GM23338 (cell line): ENCODE data around the gene KIF21A. TPM values are rescaled to one million over a fixed set of nuclear protein-coding genes. Genes with fewer than 3 reads are reported as not detected.

Source experiments
- ATAC-seq: fragments of 200-7000 bp; cut with Tn5 transposase; 3 replicates; pipeline ENCODE4 v1.9.1; 2020
- DNase-seq: peaks from one replicate; pipeline ENCODE4 v3.0.0-alpha.2; 2015; ENCODE audit warnings: low spot score
- H2AFZ ChIP-seq: fragments of 200-600 bp; sonication (generic); 2 replicates; pipeline ENCODE4 v1.8.0; 2016; ENCODE audit warnings: antibody characterized with exemption, mild to moderate bottlenecking, moderate library complexity
- H3F3A ChIP-seq: fragments of 200-600 bp; sonication (generic); replicated peaks from 2 replicates; pipeline ENCODE4 v1.8.0; 2017; ENCODE audit warnings: antibody characterized with exemption, mixed run types, low read depth
- H3K27ac ChIP-seq: fragments of 200-600 bp; sonication (generic); 2 replicates; pipeline ENCODE4 v1.6.1; 2016; ENCODE audit warnings: low read depth
- H3K27me3 ChIP-seq: fragments of 200-600 bp; sonication (generic); 2 replicates; pipeline ENCODE4 v1.8.0; 2016; ENCODE audit warnings: mild to moderate bottlenecking, mixed run types, moderate library complexity; ENCODE audit not compliant: insufficient read depth
- H3K36me3 ChIP-seq: fragments of 200-600 bp; sonication (generic); 2 replicates; pipeline ENCODE4 v1.8.0; 2016; ENCODE audit warnings: mild to moderate bottlenecking; ENCODE audit not compliant: insufficient read depth
- H3K4me1 ChIP-seq: fragments of 200-600 bp; sonication (generic); 2 replicates; pipeline ENCODE4 v1.8.0; 2016; ENCODE audit warnings: mild to moderate bottlenecking, moderate library complexity; ENCODE audit not compliant: insufficient read depth
- H3K4me2 ChIP-seq: fragments of 200-600 bp; sonication (generic); 2 replicates; pipeline ENCODE4 v1.7.1; 2017; ENCODE audit warnings: mixed run types
- H3K4me3 ChIP-seq: fragments of 200-600 bp; sonication (generic); 2 replicates; pipeline ENCODE4 v1.6.1; 2016; ENCODE audit warnings: mixed run types
- H3K79me2 ChIP-seq: fragments of 200-600 bp; sonication (generic); replicated peaks from 2 replicates; pipeline ENCODE4 v1.8.0; 2017; ENCODE audit warnings: mild to moderate bottlenecking; ENCODE audit not compliant: insufficient read depth
- H3K9me2 ChIP-seq: fragments of 200-600 bp; sonication (generic); 2 replicates; pipeline ENCODE4 v1.8.0; 2017; ENCODE audit not compliant: insufficient read depth
- H4K20me1 ChIP-seq: fragments of 200-600 bp; sonication (generic); replicated peaks from 2 replicates; pipeline ENCODE4 v1.8.0; 2017; ENCODE audit warnings: mild to moderate bottlenecking; ENCODE audit not compliant: insufficient read depth
- H3K27ac Mint-ChIP-seq: 2 replicates; pipeline ENCODE4 v1.8.0; 2020; ENCODE audit warnings: inconsistent platforms, mild to moderate bottlenecking, moderate library complexity, mixed read lengths
- H3K27me3 Mint-ChIP-seq: 3 replicates; pipeline ENCODE4 v1.8.0; 2022; ENCODE audit warnings: low read depth, mild to moderate bottlenecking, moderate library complexity, mixed read lengths, inconsistent platforms; ENCODE audit not compliant: insufficient read depth, poor library complexity
- H3K36me3 Mint-ChIP-seq: 3 replicates; pipeline ENCODE4 v1.8.0; 2021; ENCODE audit warnings: low read depth, mild to moderate bottlenecking, inconsistent platforms, moderate library complexity, mixed read lengths
- H3K4me1 Mint-ChIP-seq: 3 replicates; pipeline ENCODE4 v1.8.0; 2020; ENCODE audit warnings: mild to moderate bottlenecking, inconsistent platforms, mixed read lengths
- H3K4me3 Mint-ChIP-seq: 3 replicates; pipeline ENCODE4 v1.8.0; 2021; ENCODE audit warnings: moderate library complexity, mild to moderate bottlenecking, inconsistent platforms, mixed read lengths
- H3K9me3 Mint-ChIP-seq: 3 replicates; pipeline ENCODE4 v1.8.0; 2020; ENCODE audit warnings: moderate library complexity, mild to moderate bottlenecking, inconsistent platforms, mixed read lengths
- CREB1 ChIP-seq: fragments of 250-450 bp; sonication (Bioruptor Pico); IDR thresholded peaks from 2 replicates; pipeline ENCODE4 v1.5.0; 2020; ENCODE audit warnings: low read depth, mild to moderate bottlenecking, moderate library complexity
- CTCF ChIP-seq, 2 experiments: fragments of 200-600 bp in 1 of 2; sonication (generic) in 1 of 2; conservative IDR thresholded peaks; 2 replicates each; pipeline versions ENCODE4 v1.5.1 to v1.6.1; 2016 to 2017; ENCODE audit warnings: antibody characterized with exemption in 2 of 2, low read depth in 2 of 2, mild to moderate bottlenecking in 2 of 2, moderate library complexity in 1 of 2
- ETS1 ChIP-seq: IDR thresholded peaks from 2 replicates; pipeline ENCODE4 v1.6.1; 2016; ENCODE audit warnings: antibody characterized with exemption
- EZH2 ChIP-seq: fragments of 200-600 bp; sonication (generic); IDR thresholded peaks from one replicate; pipeline ENCODE4 v1.8.0; 2017; ENCODE audit warnings: antibody characterized with exemption, mild to moderate bottlenecking, low read depth; ENCODE audit not compliant: unreplicated experiment
- EZH2phosphoT487 ChIP-seq: fragments of 200-600 bp; sonication (generic); IDR thresholded peaks from one replicate; pipeline ENCODE4 v1.8.1; 2018; ENCODE audit warnings: antibody characterized with exemption; ENCODE audit not compliant: unreplicated experiment
- JUNB ChIP-seq: IDR thresholded peaks from one replicate; pipeline ENCODE4 v1.6.1; 2016; ENCODE audit warnings: antibody characterized with exemption; ENCODE audit not compliant: unreplicated experiment
- NANOG ChIP-seq: IDR thresholded peaks from 2 replicates; pipeline ENCODE4 v1.6.1; 2016; ENCODE audit warnings: antibody characterized with exemption, borderline replicate concordance
- POLR2AphosphoS5 ChIP-seq: IDR thresholded peaks from 2 replicates; pipeline ENCODE4 v1.6.1; 2016; ENCODE audit warnings: antibody characterized with exemption, low read depth
- REST ChIP-seq: IDR thresholded peaks from one replicate; pipeline ENCODE4 v1.6.1; 2018; ENCODE audit warnings: antibody characterized with exemption; ENCODE audit not compliant: unreplicated experiment
- STAT1 ChIP-seq: IDR thresholded peaks from one replicate; pipeline ENCODE4 v1.6.1; 2016; ENCODE audit warnings: antibody characterized with exemption; ENCODE audit not compliant: unreplicated experiment
- ZNF114 ChIP-seq: fragments of 250-450 bp; sonication (Bioruptor Pico); IDR thresholded peaks from 2 replicates; pipeline ENCODE4 v1.5.0; 2020; ENCODE audit warnings: mild to moderate bottlenecking, moderate library complexity
- ZNF331 ChIP-seq: fragments of 250-450 bp; sonication (Bioruptor Pico); IDR thresholded peaks from 2 replicates; pipeline ENCODE4 v1.5.0; 2020; ENCODE audit warnings: low read depth, mild to moderate bottlenecking, moderate library complexity
- ZNF462 ChIP-seq: fragments of 250-450 bp; sonication (Bioruptor Pico); IDR thresholded peaks from 2 replicates; pipeline ENCODE4 v1.5.0; 2020; ENCODE audit warnings: mild to moderate bottlenecking, moderate library complexity
- polyA plus RNA-seq: library from polyadenylated mRNA; unstranded; fragments of >200 nt; fragmentation: Nextera tagmentation; extraction: Ambion mirVana; gene quantifications from 2 replicates; pipeline ENCODE4 v1.2.1, GENCODE V29; 2016
- total RNA-seq: library from RNA; depleted of rRNA; stranded (reverse); fragments of >200 nt; shearing (Covaris generic); gene quantifications from 2 replicates; pipeline ENCODE4 v1.2.3, GENCODE V29; 2014

KIF21A gene
- total and polyA plus RNA-seq, 2 experiments from 2014 or later, result 28.8 to 32.0 TPM

GRCh38 chr12:39417916-39418315, 25.0 kb downstream of the KIF21A start:
- H3K4me3 ChIP-seq, result no peak overlapping the region
- H3K9me2 ChIP-seq, result peaks cover 7% of the 10 kb centered on the region; the same call in 1 of the 2 replicates
- H3F3A ChIP-seq, result no peaks in the 10 kb centered on the region
- H3K36me3 ChIP-seq, result no peaks in the 10 kb centered on the region
- peaks cover 27% of the 10 kb centered on the region for H3K79me2 ChIP-seq
- no peak overlapping the region for H3K27ac ChIP-seq
- H3K4me1 ChIP-seq, result peaks cover 9% of the 10 kb centered on the region
- DNase-seq, result no peak
- Mint-ChIP-seq H3K4me1 (peaks cover 15% of the 10 kb centered on the region), H3K27ac (no peak overlapping the region), H3K9me3 (no peaks in the 10 kb centered on the region), H3K36me3 (peaks cover 3% of the 10 kb centered on the region; the same call in 2 of the 3 replicates), H3K4me3 (no peak overlapping the region), H3K27me3 (no peaks in the 10 kb centered on the region)
- H3K27me3 ChIP-seq, result peaks cover 21% of the 10 kb centered on the region
- TF ChIP-seq CREB1 (CRISPR knock-in tag) (no peak), ZNF331 (no peak), POLR2AphosphoS5 (no peak), ZNF114 (CRISPR knock-in tag) (no peak), EZH2phosphoT487 (no peak), CTCF (conservative IDR thresholded peaks at IDR 0.05; ENCODE audit: low read depth in 2 of 2) (no peak), REST (no peak), NANOG (no peak), ZNF462 (CRISPR knock-in tag) (no peak), JUNB (no peak), STAT1 (no peak), EZH2 (no peak), ETS1 (no peak)
- ATAC-seq, result no peak
- no peak overlapping the region for H2AFZ ChIP-seq
- no peak overlapping the region for H3K4me2 ChIP-seq
- peaks cover 30% of the 10 kb centered on the region for H4K20me1 ChIP-seq
